DOHH2 (cell line): ENCODE results near the gene TIGAR.

Experiments
- H3F3A ChIP-seq: fragments of 200-600 bp; sonication (generic), shearing (Covaris generic); 2 replicates; pipeline ENCODE4 v1.6.0; 2016; ENCODE audit warnings: antibody characterized with exemption, mild to moderate bottlenecking; ENCODE audit not compliant: control insufficient read depth, insufficient read depth
- H3K27ac ChIP-seq: fragments of 200-600 bp; sonication (generic); 2 replicates; pipeline ENCODE4 v1.5.1; 2014; ENCODE audit warnings: low read depth, mild to moderate bottlenecking, low read length, moderate library complexity
- H3K27me3 ChIP-seq: fragments of 200-600 bp; sonication (generic); 2 replicates; pipeline ENCODE4 v1.6.1; 2014; ENCODE audit warnings: mild to moderate bottlenecking, low read length, mixed read lengths; ENCODE audit not compliant: control insufficient read depth
- H3K36me3 ChIP-seq: fragments of 200-600 bp; sonication (generic); 2 replicates; pipeline ENCODE4 v1.6.1; 2014; ENCODE audit warnings: mild to moderate bottlenecking, low read length, moderate library complexity, mixed read lengths; ENCODE audit not compliant: control insufficient read depth
- H3K4me1 ChIP-seq: fragments of 200-600 bp; sonication (generic); 2 replicates; pipeline ENCODE4 v1.6.1; 2014; ENCODE audit warnings: mild to moderate bottlenecking, low read length, mixed read lengths; ENCODE audit not compliant: control insufficient read depth
- H3K4me2 ChIP-seq: fragments of 200-600 bp; sonication (generic); 2 replicates; pipeline ENCODE4 v1.6.0; 2014; ENCODE audit warnings: mild to moderate bottlenecking, low read length, moderate library complexity
- H3K4me3 ChIP-seq: fragments of 200-600 bp; sonication (generic); 2 replicates; pipeline ENCODE4 v1.5.1; 2014; ENCODE audit warnings: mild to moderate bottlenecking, low read length, mixed read lengths
- H3K79me2 ChIP-seq: fragments of 200-600 bp; sonication (generic); 2 replicates; pipeline ENCODE4 v1.6.1; 2014; ENCODE audit warnings: mild to moderate bottlenecking, low read length, mixed read lengths; ENCODE audit not compliant: control insufficient read depth
- H3K9me2 ChIP-seq: fragments of 200-600 bp; sonication (generic); replicated peaks from 2 replicates; pipeline ENCODE4 v1.6.1; 2014; ENCODE audit warnings: mild to moderate bottlenecking, low read length, mixed read lengths; ENCODE audit not compliant: control insufficient read depth
- H3K9me3 ChIP-seq: fragments of 200-600 bp; sonication (generic); 2 replicates; pipeline ENCODE4 v1.6.1; 2014; ENCODE audit warnings: antibody characterized with exemption, low read length, mixed read lengths; ENCODE audit not compliant: control insufficient read depth, insufficient read depth
- H4K20me1 ChIP-seq: fragments of 200-600 bp; sonication (generic); 2 replicates; pipeline ENCODE4 v1.6.0; 2014; ENCODE audit warnings: low read depth, mild to moderate bottlenecking, antibody characterized with exemption, low read length, moderate library complexity; ENCODE audit not compliant: control insufficient read depth, insufficient read depth
- CTCF ChIP-seq: fragments of 200-600 bp; sonication (generic); IDR thresholded peaks from one replicate; pipeline ENCODE4 v1.5.1; 2014; ENCODE audit warnings: antibody characterized with exemption, mild to moderate bottlenecking, low read depth, low read length; ENCODE audit not compliant: poor library complexity, severe bottlenecking
- EZH2phosphoT487 ChIP-seq: fragments of 200-600 bp; sonication (generic); IDR thresholded peaks from 2 replicates; pipeline ENCODE4 v1.6.1; 2017; ENCODE audit warnings: borderline replicate concordance, mild to moderate bottlenecking, antibody characterized with exemption, low read length, moderate library complexity, mixed read lengths

The TIGAR gene

GRCh38 chr12:4320853-4321701 lies at the start of gene TIGAR:
TIGAR (plus strand) TSS chr12:4321213; CDS start chr12:4321272, 59 bp downstream.
- Histone ChIP-seq H3K36me3 (peaks cover 3% of the 10 kb centered on the region; the same call in 1 of the 2 replicates), H3K27ac (peak within 1 kb of the TSS; percentile 11; the same call in 1 of the 2 replicates), H3K4me1 (peaks cover 16% of the 10 kb centered on the region), H3K79me2 (peaks cover 39% of the 10 kb centered on the region), H3K9me2 (no peaks in the 10 kb centered on the region), H4K20me1 (no peaks in the 10 kb centered on the region), H3K4me2 (peak within 1 kb of the TSS; percentile 96), H3K9me3 (no peaks in the 10 kb centered on the region), H3K4me3 (peak within 1 kb of the TSS; percentile 88), H3K27me3 (no peaks in the 10 kb centered on the region), H3F3A (no peaks in the 10 kb centered on the region)
- TF ChIP-seq EZH2phosphoT487 (no peak), CTCF (no peak)

GRCh38 chr12:4271717-4272423 lies 49.1 kb upstream of the TIGAR start:
- H3F3A ChIP-seq = peaks cover 7% of the 10 kb centered on the region; the same call in 1 of the 2 replicates
- H3K4me1 ChIP-seq = peaks cover 41% of the 10 kb centered on the region
- H3K79me2 ChIP-seq = no peaks in the 10 kb centered on the region
- no peaks in the 10 kb centered on the region; the same call in 1 of the 2 replicates for H4K20me1 ChIP-seq
- peaks cover 94% of the 10 kb centered on the region for H3K27me3 ChIP-seq
- H3K9me3 ChIP-seq = no peaks in the 10 kb centered on the region
- no peaks in the 10 kb centered on the region for H3K9me2 ChIP-seq
- no peaks in the 10 kb centered on the region for H3K36me3 ChIP-seq
- no peak for TF ChIP-seq CTCF
- TF ChIP-seq EZH2phosphoT487 = no peak
- H3K4me3 ChIP-seq = peak overlapping the region; percentile 64
- peak overlapping the region; percentile 74 for H3K4me2 ChIP-seq
- no peak overlapping the region for H3K27ac ChIP-seq

- Histone ChIP-seq H3F3A (peaks cover 7% of the 10 kb centered on the region; the same call in 1 of the 2 replicates), H3K9me3 (no peaks in the 10 kb centered on the region), H3K4me2 (peak overlapping the region; percentile 74), H3K79me2 (no peaks in the 10 kb centered on the region), H3K9me2 (no peaks in the 10 kb centered on the region), H3K36me3 (no peaks in the 10 kb centered on the region), H3K4me1 (peaks cover 41% of the 10 kb centered on the region), H3K27me3 (peaks cover 89% of the 10 kb centered on the region), H4K20me1 (no peaks in the 10 kb centered on the region; the same call in 1 of the 2 replicates), H3K4me3 (peak overlapping the region; percentile 64), H3K27ac (no peak overlapping the region)
- peak; percentile 6; the same call in 1 of the 2 replicates for TF ChIP-seq EZH2phosphoT487
- TF ChIP-seq CTCF = no peak
These were observed 48.4 kb upstream of the TIGAR start for GRCh38 chr12:4272424-4273272.
